Hematopoietic multipotent progenitor cell treated with erythropoietin and hydrocortisone succinate and interleukin-3 and kit ligand, for 17 days (in vitro differentiated cells): ENCODE results near the gene MAP3K19.
"Not testable (repeated sequence)": the region's sequence is repeated elsewhere in the genome, so short reads cannot be mapped to it uniquely, and the experiment has no call there.

Experiments used
- DNase-seq: peaks from one replicate; pipeline ENCODE4 v3.0.0-alpha.2; 2015; ENCODE audit warnings: low spot score

Gene MAP3K19

GRCh38 chr2:134985061-134985460 is 62.2 kb downstream of the MAP3K19 start:
- DNase-seq, result peak; percentile 15

GRCh38 chr2:134982603-134983002 is 64.6 kb downstream of the MAP3K19 start:
- no peak for DNase-seq

DNA sequence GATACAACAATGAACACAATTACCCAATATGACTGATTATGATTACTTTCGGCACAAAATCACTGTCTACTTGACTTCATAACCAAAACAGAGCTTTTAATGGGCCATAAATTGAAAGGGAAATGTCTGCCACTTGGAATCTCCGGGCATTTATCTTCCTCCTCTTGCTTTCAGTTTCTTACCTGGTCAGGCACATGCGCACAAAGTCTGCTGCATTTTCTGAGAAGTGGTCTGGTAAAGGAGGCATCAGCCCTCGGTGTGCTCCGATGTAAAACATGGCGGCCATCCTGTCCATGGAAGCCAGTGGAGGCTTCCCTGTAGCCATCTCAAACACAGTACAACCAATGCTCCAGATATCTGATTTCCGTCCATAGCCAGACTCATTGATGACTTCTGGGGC is 66.6 kb downstream of the MAP3K19 start:
- DNase-seq, result no peak

DNA sequence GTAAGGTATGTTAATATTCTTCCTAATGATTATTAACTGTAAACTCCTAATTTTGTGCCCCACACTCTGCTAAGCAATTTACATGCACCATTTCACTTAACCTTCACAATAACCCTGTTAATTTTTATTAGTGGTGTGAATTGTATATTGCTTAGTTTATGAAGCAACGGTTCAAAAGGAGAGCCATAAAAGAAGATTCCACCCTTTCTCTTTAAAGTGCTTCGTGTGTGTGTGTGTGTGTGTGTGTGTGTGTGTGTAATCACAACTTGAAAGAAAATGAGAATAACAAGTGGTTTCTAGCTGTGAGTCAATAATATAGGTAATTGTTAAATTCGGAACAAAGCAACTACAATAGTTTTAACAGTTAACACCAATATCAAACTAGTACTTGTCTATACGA is 68.0 kb downstream of the MAP3K19 start:
- no peak for DNase-seq

GRCh38 chr2:134977104-134977503 is 70.1 kb downstream of the MAP3K19 start:
- DNase-seq, result peak; percentile 32

GRCh38 chr2:134976074-134976702 is 71.1 kb downstream of the MAP3K19 start:
- no peak for DNase-seq

DNA sequence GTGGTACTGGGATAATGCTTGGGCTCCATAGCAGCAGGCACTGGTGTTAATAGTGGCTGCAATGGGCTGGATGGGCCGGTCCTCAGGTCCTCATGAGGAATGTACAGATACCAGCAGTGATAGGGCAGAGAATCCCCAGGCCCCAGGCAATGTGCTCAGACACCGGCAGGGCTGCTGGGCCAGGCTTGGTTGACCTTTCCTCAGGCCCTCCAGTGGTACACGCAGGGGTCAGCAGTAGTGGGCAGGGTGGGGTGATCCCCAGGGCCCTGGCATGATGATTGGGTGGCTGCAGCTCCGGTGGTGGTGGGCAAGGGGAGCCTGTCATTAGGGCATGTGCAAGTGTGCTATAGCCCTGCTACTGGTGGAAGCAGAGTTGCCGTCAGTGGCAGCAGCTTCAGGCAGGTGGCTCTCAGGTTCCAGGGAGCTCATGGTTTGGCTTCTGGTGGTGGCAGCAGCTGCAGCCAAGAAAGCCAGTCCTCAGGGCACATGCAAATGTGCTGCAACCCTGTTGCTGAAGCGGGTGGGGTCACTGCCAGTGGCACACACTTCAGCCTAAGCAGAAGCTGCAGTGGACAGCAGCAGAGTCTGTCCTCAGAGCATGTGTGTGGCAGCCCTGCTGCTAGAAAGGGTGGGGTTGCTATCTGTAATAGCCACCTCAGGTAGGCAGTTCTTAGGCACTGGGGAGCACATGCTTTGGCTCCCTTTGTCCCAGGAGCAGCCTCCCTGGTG is 71.8 kb downstream of the MAP3K19 start:
- no peak for DNase-seq

GRCh38 chr2:134973241-134974138 is 73.8 kb downstream of the MAP3K19 start:
- DNase-seq, result no peak

- not testable (repeated sequence) for DNase-seq
Observed at GRCh38 chr2:134967166-134967565, 80.1 kb downstream of the MAP3K19 start.

- no peak for DNase-seq
Observed at GRCh38 chr2:134957477-134957876, 89.8 kb downstream of the MAP3K19 start.

DNA sequence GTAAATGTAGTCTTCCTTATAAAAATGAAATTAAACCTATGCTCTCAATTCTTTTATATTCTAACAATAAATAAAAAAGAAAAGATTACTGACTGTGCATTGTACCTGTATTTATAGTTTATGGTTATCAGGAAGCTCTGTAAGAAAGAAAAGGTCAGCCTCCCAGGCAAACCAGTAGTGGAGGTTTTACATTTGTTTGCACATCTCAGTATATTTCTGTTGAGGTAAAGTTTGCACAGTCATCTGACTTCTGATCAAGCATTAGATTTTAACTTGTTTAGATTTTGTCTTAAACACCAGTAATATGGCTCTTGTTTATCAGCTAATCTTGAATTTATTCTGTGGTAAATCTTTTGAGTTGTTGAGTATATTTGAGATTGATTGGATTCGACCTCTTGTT is 91.5 kb downstream of the MAP3K19 start:
- DNase-seq, result no peak

GRCh38 chr2:134954065-134954464 is 93.2 kb downstream of the MAP3K19 start:
- no peak for DNase-seq

- DNase-seq, result no peak
Observed at GRCh38 chr2:134952608-134953007, 94.6 kb downstream of the MAP3K19 start.

DNA sequence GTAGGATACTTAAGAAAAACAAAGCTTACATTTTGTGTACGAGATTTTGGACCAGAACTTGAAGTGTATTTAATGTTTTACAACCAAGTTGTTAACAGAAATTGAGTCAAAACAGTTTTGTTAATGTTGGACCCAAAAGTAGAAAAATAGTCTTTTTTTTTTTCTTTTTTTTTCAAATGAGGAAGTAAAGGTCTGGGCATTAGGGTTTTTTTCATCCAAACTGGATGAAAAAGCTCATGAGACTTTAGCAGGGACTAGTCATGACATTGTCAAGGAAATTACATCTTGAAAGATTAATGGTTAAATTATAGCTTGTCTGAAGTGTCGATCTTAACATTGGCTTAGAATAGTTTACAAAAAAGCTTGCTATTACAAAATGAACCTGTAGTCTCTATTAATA is 96.4 kb downstream of the MAP3K19 start:
- no peak for DNase-seq

DNA sequence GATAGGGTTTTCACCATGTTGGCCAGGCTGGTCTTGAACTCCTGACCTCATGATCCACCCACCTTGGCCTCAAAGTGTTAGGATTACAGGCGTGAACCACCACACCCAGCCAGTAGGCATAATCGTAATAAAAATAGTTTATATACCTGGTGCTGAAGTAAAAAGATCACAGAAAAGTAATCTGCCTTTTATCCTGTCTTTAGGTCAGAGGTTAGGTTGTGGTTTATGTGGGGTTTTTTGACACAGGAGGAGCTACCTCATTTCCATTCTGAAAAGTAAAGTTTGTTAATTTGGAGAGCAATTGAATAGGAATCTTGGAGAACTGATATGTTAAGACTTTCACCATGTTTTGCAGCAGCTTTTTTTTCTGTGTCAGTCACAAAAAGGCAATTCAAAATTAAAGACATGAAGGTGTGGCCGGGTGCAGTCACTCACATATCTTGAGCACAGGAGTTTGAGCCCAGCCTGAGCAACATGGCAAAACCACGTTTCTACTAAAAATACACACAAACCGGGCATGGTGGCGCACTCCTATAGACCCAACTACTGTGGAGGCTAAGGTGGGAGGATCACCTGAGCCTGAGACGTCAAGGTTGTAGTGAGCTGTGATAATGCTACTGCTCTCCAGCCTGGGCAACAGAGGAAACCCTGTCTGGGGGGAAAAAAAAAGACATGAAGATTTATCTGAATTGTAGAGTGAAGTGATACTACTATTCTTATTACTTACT is 97.1 kb downstream of the MAP3K19 start:
- DNase-seq, result no peak

DNA sequence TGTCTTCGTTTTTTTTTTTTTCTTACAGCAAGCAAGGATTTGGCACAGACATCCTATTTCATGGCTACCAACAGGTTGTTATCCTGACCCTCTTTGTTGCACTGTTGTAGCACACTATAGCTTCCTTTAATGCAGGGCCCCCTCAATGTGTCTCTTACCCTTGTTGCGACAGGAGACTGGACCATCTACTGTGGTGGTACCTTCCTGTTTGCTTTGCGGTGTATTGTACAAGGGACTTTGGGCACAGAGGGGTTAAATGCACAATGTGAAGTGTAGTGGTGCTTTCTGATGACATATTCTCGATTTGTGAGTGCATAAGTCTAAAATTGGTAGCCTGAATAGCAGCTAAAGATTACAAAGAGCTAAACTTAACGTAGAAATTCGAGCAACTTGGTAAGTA is 101.2 kb downstream of the MAP3K19 start:
- DNase-seq, result no peak

DNA sequence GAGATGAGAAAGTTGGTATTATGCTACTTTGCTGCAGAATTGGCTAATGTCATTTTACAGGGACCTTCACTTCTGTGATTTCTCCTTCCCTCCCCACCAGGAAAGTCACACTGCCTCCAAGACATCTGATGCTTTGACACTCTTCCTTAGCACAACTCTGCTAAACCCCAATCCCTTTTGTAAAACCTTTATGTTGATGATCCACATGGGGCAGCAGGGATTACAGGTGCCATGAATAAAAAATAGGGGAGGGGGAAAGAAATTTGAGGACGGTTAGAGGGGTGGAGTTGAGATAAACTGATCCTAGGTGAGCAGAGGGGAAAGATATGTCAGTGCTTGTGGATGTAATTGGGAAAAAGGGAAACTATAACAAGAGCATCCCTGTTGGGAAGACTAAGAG is 102.3 kb downstream of the MAP3K19 start:
- DNase-seq, result no peak

DNA sequence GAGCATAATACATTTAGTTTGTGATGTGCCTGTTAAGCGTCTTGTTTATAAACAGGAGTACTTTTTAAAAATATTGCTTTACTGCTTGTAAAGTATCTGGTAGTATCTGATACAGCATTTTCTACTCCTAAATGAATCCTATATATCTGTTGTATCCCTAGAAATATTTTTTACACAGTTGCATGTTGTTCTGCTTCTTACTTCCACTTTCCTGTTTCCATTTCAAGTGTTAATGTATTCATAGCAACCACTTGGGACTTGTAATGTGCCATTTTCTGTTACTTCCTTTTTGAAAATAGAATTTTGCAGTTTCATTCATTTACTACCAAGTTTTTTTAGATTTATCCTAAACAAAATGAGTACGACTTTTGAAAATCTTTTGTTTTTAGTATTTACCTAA is 103.7 kb downstream of the MAP3K19 start:
- no peak for DNase-seq

DNA sequence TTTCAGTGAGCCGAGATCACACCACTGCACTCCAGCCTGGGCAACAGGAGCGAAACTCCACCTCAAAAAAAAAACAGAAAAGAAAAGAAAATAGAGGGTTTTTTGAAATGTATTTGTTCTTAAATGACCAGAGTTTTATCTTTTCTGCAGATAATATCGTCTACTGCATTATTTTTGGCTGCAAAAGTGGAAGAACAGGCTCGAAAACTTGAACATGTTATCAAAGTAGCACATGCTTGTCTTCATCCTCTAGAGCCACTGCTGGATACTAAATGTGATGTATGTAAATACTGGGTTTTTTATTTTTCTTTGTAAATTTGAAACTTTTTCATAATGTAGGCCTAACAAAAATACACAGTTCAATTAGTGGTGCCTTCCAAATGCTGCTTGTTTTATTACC is 110.6 kb downstream of the MAP3K19 start:
- DNase-seq, result no peak

GRCh38 chr2:134934641-134935040 is 112.6 kb downstream of the MAP3K19 start:
- no peak for DNase-seq

DNA sequence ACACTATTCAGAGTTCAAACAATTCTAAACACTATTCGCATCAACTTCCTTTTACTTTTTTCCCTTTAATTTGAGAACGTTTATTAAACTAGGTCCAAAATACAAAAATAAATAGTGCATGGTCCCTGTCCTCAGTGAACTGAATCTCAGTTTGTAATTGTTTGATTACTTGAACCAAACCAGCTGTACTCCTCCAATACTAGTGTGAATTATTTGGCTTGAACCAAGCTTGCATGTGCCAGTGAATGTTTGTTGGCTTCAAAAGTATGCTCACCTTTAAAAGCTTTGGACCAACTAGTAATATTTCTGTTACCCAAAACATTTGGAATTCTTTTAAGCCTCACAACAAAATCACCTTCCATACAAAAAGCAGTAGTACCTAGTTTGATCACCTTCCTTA is 113.1 kb downstream of the MAP3K19 start:
- DNase-seq, result no peak

GRCh38 chr2:134933732-134934131 is 113.5 kb downstream of the MAP3K19 start:
- no peak for DNase-seq
